Keratinocyte (primary cell): ENCODE results near the gene UBQLN1. TPM values are rescaled to one million over a fixed set of nuclear protein-coding genes. Genes with fewer than 3 reads are reported as not detected.
A peak's percentile ranks its signal among the peaks of the same experiment; 100 is the strongest.

ENCODE experiments used
- DNase-seq: peaks from one replicate; pipeline ENCODE4 v3.0.0-alpha.2; 2011; ENCODE audit warnings: low read depth, missing footprints, low spot score
- FAIRE-seq: peaks from 2 replicates; lab custom pipeline; 2011; peaks lifted over from hg19 to GRCh38; lab: Jason Lieb, UNC
- H2AFZ ChIP-seq: 2 replicates; pipeline ENCODE4 v1.6.0; 2012; ENCODE audit warnings: low read length, control low read depth, inconsistent platforms; ENCODE audit not compliant: control insufficient read depth
- H3K27ac ChIP-seq: 2 replicates; pipeline ENCODE4 v1.5.1; 2011; ENCODE audit warnings: low read length; ENCODE audit not compliant: control insufficient read depth, insufficient read depth
- H3K27me3 ChIP-seq: 3 replicates; pipeline ENCODE4 v1.6.0; 2011; ENCODE audit warnings: low read length; ENCODE audit not compliant: control insufficient read depth, insufficient read depth; ENCODE audit errors: extremely low read depth
- H3K36me3 ChIP-seq, 2 experiments: 2 replicates in 1 of 2; 3 replicates in 1 of 2; pipeline ENCODE4 v1.5.1; 2011; ENCODE audit warnings: low read length in 2 of 2, mild to moderate bottlenecking in 1 of 2; ENCODE audit not compliant: control insufficient read depth in 2 of 2, insufficient read depth in 2 of 2; ENCODE audit errors: extremely low read depth in 1 of 2
- H3K4me1 ChIP-seq: 3 replicates; pipeline ENCODE4 v1.5.1; 2011; ENCODE audit warnings: low read length; ENCODE audit not compliant: control insufficient read depth, insufficient read depth; ENCODE audit errors: extremely low read depth
- H3K4me2 ChIP-seq: 3 replicates; pipeline ENCODE4 v1.6.0; 2011; ENCODE audit warnings: low read depth, low read length; ENCODE audit not compliant: control insufficient read depth, insufficient read depth; ENCODE audit errors: extremely low read depth
- H3K4me3 ChIP-seq, 3 experiments: fragments of 200-600 bp in 1 of 3; sonication (generic) in 1 of 3; 2 replicates in 2 of 3; 3 replicates in 1 of 3; pipeline ENCODE4 v1.5.1; 2011 to 2016; ENCODE audit warnings: low read length in 3 of 3, mild to moderate bottlenecking in 3 of 3, control low read depth in 2 of 3, inconsistent platforms in 1 of 3, low read depth in 1 of 3, mixed read lengths in 1 of 3, mixed run types in 1 of 3, moderate library complexity in 1 of 3; ENCODE audit not compliant: control insufficient read depth in 2 of 3, insufficient read depth in 2 of 3; ENCODE audit errors: extremely low read depth in 1 of 3
- H3K79me2 ChIP-seq: 2 replicates; pipeline ENCODE4 v1.6.0; 2012; ENCODE audit warnings: low read length; ENCODE audit not compliant: control insufficient read depth, insufficient read depth
- H3K9ac ChIP-seq: 3 replicates; pipeline ENCODE4 v1.6.0; 2011; ENCODE audit warnings: low read length; ENCODE audit not compliant: control insufficient read depth, insufficient read depth; ENCODE audit errors: extremely low read depth
- H3K9me1 ChIP-seq: 3 replicates; pipeline ENCODE4 v1.6.0; 2011; ENCODE audit warnings: low read length; ENCODE audit not compliant: control insufficient read depth, insufficient read depth; ENCODE audit errors: extremely low read depth
- H3K9me3 ChIP-seq: 2 replicates; pipeline ENCODE4 v1.5.1; 2012; ENCODE audit warnings: low read depth, low read length; ENCODE audit not compliant: control insufficient read depth
- H4K20me1 ChIP-seq: 3 replicates; pipeline ENCODE4 v1.6.0; 2011; ENCODE audit warnings: low read length; ENCODE audit not compliant: control insufficient read depth, insufficient read depth; ENCODE audit errors: extremely low read depth
- CTCF ChIP-seq, 3 experiments: IDR thresholded peaks in 1 of 3; conservative IDR thresholded peaks in 1 of 3; optimal IDR thresholded peaks in 1 of 3; 2 replicates in 2 of 3; 3 replicates in 1 of 3; pipeline versions ENCODE3 to v1.5.1; 2011; ENCODE audit warnings: low read length in 3 of 3, mild to moderate bottlenecking in 3 of 3, moderate library complexity in 2 of 3, control low read depth in 1 of 3, inconsistent platforms in 1 of 3; ENCODE audit not compliant: insufficient read depth in 2 of 3; ENCODE audit errors: extremely low read depth in 1 of 3
- EZH2 ChIP-seq: IDR thresholded peaks from one replicate; pipeline ENCODE4 v1.6.1; 2012; ENCODE audit warnings: inconsistent platforms, mild to moderate bottlenecking, low read length, moderate library complexity
- dilution Hi-C: fragments of 300-500 bp; cut with MboI; formaldehyde crosslinking; loops from one replicate; pipeline ENCODE4 v1.7.0; 2020; ENCODE audit warnings: low sequenced_read_pairs; ENCODE audit not compliant: extremely low pct_ligation_motif_present
- polyA plus RNA-seq, 5 experiments: library from polyadenylated mRNA; depleted of rRNA in 3 of 5; stranded (reverse) in 3 of 5; stranded (forward) in 1 of 5; unstranded in 1 of 5; fragments of >200 nt; gene quantifications; 1 replicate in 1 of 5; 2 replicates in 3 of 5; 3 replicates in 1 of 5; pipeline versions ENCODE4 v1.2.1 to v1.2.3, GENCODE V29; 2011 to 2012; ENCODE audit warnings: missing spikeins in 2 of 5, low read depth in 1 of 5, low replicate concordance in 1 of 5

Gene UBQLN1
- polyA plus RNA-seq, 1 donor (not counting 4 experiments of a cell fraction or from before 2014, with no cell fraction given) = 145 TPM

- FAIRE-seq = no peak
These were observed 879 bp upstream of the UBQLN1 start for GRCh38 chr9:83708515-83709158.

GRCh38 chr9:83707518-83707767 is 315 bp downstream of the UBQLN1 start:
- TF ChIP-seq EZH2 (no peak), CTCF (optimal IDR thresholded peaks at IDR 0.05 in 1 of 3, IDR thresholded peaks at IDR 0.05 in 1 of 3, conservative IDR thresholded peaks at IDR 0.05 in 1 of 3; ENCODE audit: extremely low read depth in 1 of 3, insufficient read depth in 2 of 3, low read length in 3 of 3) (no peak)
- H3K9me3 ChIP-seq = no peaks in the 10 kb centered on the region
- no peaks in the 10 kb centered on the region for H3K27me3 ChIP-seq
- no peaks in the 10 kb centered on the region for H3K9me1 ChIP-seq
- H3K27ac ChIP-seq = peak overlapping the region; percentile 100
- peaks cover 3% of the 10 kb centered on the region for H4K20me1 ChIP-seq
- peak overlapping the region; percentile 99 for H3K9ac ChIP-seq
- FAIRE-seq (no peak), DNase-seq (no peak)
- peak overlapping the region; percentile 100 for H2AFZ ChIP-seq
- peaks cover 59% of the 10 kb centered on the region for H3K79me2 ChIP-seq
- H3K4me2 ChIP-seq = no peak overlapping the region
- peaks cover 22% of the 10 kb centered on the region for H3K4me1 ChIP-seq
- dilution Hi-C loops = no loop called here
- H3K4me3 ChIP-seq = peak overlapping the region; percentile 94 to 98 (median 97)
- no peaks in the 10 kb centered on the region for H3K36me3 ChIP-seq

More at GRCh38 chr9:83708515-83709158, 879 bp upstream of the UBQLN1 start:
- dilution Hi-C loops = no loop called here
- peak in 2 of 3 experiments; percentile 31 to 61 for TF ChIP-seq CTCF (optimal IDR thresholded peaks at IDR 0.05 in 1 of 3, IDR thresholded peaks at IDR 0.05 in 1 of 3, conservative IDR thresholded peaks at IDR 0.05 in 1 of 3; ENCODE audit: extremely low read depth in 1 of 3, insufficient read depth in 2 of 3, low read length in 3 of 3)
- TF ChIP-seq EZH2 = no peak
- peak overlapping the region; percentile 94 to 98 (median 97) for H3K4me3 ChIP-seq
- H3K9ac ChIP-seq = peak overlapping the region; percentile 99
- peak overlapping the region; percentile 100 for H2AFZ ChIP-seq
- DNase-seq = no peak
- H3K27ac ChIP-seq = peak overlapping the region; percentile 100
- H3K79me2 ChIP-seq = peaks cover 47% of the 10 kb centered on the region
- peak overlapping the region; percentile 96 for H3K4me2 ChIP-seq
- no peaks in the 10 kb centered on the region for H3K36me3 ChIP-seq
- H3K4me1 ChIP-seq = peaks cover 17% of the 10 kb centered on the region
- H3K9me3 ChIP-seq = no peaks in the 10 kb centered on the region
- H4K20me1 ChIP-seq = peaks cover 3% of the 10 kb centered on the region
- no peaks in the 10 kb centered on the region for H3K9me1 ChIP-seq
- H3K27me3 ChIP-seq = no peaks in the 10 kb centered on the region
